ENCODE measurements around the gene OIT3.

- TF ChIP-seq POLR2AphosphoS5 (IDR thresholded peaks at IDR 0.05; ENCODE audit: borderline replicate concordance, low read depth, low read length) (no peak), EZH2 (IDR thresholded peaks at IDR 0.05) (no peak), FOXP2 (optimal IDR thresholded peaks at IDR 0.05; ENCODE audit: control extremely low read depth, extremely low read length, insufficient read depth) (no peak)
Measured at GRCh38 chr10:72890086-72890485, 3.5 kb upstream of the OIT3 start.
